Mucosa of gallbladder (tissue), 1 donor: Measurements from ENCODE around the gene ANTXR1. TPM values are rescaled to one million over a fixed set of nuclear protein-coding genes. Genes with fewer than 3 reads are reported as not detected.

Experiments
- DNase-seq: peaks from one replicate; pipeline ENCODE4 v3.0.0-alpha.2; 2020; ENCODE audit warnings: low spot score
- total RNA-seq: library from RNA; stranded (reverse); gene quantifications from one replicate; pipeline ENCODE4 v1.2.1, GENCODE V29; 2021
- donor health status: DM: no; HTN: no; CAD: no.

The ANTXR1 gene
- total RNA-seq, 1 donor from 2014 or later: 142 TPM

- no peak for DNase-seq
Measured at GRCh38 chr2:69007169-69007568, 5.8 kb upstream of the ANTXR1 start.

- no peak for DNase-seq
Measured at GRCh38 chr2:69007603-69008002, 5.4 kb upstream of the ANTXR1 start.

DNA sequence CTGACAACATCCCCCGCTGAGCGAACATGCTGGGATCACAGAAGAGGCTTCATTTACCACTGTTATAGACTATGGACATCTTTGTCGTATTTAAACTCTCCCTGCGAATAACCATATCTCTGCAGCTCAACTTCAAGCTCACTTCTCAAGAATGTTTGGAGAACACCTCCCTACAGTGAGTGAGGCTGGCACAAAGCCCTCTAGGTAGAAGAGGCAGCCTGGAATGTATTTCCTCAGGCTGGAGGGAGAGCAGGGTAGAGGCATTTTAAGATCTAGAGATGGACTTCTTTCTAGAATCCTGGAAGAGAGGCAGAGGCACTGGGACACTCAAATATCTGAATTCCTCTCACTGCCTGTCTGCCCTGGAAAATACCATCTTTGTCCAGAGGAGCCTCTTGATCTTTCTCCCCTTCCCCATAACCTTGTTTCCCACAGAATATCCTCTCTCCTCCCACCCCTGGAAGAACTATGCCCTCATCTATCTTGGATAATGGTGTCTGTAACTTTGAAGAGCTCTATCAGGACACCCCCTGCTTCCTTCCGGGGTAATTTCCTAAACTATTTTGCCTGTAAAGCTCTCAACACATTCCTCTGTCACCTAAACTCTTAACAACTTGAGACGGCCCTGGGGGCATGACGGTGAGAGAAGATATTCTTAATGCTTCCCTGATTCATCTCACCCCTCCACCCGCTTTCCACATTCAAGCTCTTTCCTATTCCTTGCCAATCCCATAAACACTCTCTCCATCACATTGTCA lies 2.4 kb upstream of the ANTXR1 start:
- DNase-seq: no peak

DNA sequence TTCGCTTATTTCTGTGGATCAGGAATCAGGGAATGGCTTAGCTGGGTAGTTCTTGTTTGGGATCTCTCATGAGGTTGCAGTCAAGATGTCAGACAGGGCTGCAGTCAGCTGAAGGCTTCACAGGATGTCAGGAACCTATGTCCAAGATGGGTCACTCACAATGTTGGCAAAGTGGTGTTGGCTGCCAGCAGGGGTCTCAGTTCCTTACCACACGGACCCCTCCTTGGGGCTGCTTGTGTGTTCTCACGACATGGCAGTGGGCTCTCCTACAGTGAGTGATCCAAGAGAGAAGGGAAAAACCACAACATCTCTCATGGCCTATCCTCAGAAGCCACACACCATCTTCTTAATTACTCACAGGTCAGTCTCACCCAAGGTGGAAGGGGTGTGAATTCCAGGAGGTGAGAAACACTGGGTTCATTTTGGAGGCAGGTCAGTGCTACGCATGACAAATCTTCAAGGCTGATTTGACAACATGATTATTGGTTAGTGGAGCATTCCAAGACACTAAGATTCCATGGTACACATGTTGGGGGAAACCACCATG lies 1.3 kb upstream of the ANTXR1 start:
- no peak for DNase-seq

DNA sequence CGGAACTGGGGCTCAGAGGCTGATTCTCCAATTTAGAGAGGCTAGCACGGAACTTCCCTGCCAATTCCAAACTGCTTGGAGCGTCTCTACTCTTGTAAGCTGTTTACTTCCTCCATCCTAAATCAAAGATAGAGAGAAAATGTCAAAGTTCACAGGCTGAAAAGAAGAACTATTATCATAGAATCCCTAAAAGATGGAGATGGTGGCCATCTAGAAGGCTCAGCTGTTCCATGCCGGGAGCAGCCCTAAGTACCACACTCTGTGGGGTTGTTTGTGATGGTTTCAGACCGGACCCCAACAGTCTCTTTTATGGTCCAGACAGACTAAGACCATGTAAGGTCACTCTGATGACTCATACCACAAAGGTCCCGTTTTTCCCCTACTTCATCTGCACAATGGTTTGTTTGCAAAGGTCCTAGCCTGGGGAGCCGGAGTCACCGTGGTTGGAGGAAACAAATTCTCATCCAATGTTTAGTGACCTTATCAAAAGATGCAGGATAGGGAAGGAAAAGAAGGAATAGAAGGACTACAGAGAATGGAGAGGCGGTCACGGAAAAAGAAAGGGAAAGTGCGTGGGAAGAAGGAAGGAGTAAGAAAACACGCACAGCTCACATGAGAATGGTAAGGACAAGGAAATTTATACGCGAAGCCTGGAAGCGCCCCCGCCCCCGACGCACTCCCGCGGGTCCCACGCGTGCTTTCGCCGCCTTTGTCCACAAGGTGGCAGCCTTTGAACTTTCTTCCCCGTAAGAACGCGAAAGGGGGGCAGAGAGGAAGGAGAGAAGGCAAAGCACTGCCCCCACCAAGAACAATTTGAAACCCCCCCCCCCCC lies 453 bp upstream of the ANTXR1 start:
- DNase-seq: peak; percentile 63

DNA sequence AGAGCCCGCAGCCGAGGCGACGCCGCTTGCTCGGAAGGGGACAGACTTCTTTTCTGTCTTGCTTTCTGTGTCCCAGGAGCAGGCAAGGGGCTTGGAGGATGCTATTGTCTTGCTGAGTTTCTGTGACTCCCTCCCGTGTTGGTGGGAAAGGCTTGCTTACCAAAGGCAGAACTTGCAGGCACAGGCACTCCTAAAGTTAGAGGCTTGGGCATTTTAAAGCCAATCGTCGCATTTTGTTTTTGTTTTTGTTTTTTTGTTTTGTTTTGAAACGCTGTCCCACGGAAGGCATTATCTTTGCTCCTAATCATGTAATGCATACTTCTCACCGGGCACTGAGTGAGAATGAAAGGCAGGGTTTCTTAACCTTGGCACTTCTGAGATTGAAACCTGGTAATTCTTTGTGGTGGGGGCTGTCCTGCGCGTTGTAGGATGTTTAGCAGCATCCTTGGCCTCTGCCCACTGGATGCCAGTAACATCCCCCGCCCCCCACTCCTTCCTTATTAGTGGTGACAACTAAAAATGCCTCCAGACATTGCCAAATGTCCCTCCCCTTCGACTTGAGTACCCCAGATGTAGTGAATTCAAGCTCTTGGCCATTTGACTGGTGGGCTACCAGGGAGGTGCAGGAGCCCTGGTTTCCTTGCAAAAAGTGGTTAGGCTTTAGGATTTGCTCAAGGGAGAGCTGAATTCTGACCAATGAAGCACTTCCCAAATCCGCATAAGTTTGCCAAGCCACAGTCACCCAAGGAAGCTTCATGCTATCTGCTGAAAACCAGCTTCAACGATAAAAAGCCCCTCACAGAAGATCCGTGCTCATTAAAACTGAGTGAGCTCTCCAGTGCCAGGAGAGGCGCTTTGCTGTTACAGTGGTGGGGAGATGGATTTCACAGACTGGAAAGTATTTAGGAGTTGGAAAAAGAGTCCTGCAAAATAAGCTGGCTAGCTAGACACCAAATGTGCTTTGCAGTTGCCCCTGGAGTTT lies 1.2 kb downstream of the ANTXR1 start:
- peak; percentile 16 for DNase-seq

DNA sequence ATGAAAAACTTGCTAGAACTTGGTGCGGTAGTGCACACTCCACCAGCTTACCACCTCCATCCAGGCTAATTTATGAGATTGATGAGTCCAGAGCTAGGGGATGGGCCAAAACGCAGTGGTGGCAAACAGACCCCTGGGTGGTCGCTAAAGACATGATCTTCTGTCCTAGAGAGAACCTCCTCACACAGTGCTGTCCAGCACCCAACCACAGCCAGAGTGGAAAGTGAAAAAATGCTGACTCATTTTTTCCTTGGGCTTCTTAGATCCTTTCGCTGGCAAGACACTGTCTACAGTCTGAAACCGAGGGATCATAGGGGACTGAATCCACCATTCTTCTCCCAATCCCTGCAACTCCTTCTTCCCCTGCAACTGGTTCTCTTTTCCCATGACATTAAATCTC lies 4.1 kb downstream of the ANTXR1 start:
- DNase-seq: no peak

- DNase-seq: no peak
Measured at GRCh38 chr2:69017835-69018234, 4.9 kb downstream of the ANTXR1 start.

GRCh38 chr2:69018678-69019095 lies 5.7 kb downstream of the ANTXR1 start:
- no peak for DNase-seq

- no peak for DNase-seq
Measured at GRCh38 chr2:69020496-69021426, 7.8 kb downstream of the ANTXR1 start.

- no peak for DNase-seq
Measured at GRCh38 chr2:69021727-69022126, 8.7 kb downstream of the ANTXR1 start.

DNA sequence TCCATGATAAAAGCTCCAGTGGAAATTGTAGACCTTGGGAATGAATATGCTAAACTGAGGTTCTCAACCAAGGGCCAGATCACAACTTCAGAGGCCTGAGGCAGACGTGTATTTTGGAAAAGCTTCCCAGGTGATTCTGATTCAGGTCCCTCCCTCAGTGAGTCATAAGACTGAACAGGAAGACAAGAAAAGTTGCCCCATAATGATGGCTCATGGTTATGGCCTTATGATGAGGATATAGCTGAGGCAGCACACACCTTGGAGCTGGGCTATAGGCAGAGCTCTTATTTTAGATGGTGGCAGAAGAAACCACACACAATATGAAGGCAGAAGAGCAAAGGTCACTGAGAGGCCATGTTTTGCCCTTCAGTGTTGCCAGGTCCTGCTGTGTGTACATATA lies 9.6 kb downstream of the ANTXR1 start:
- no peak for DNase-seq

GRCh38 chr2:69023236-69023635 lies 10.3 kb downstream of the ANTXR1 start:
- no peak for DNase-seq

- DNase-seq: peak; percentile 60
Measured at GRCh38 chr2:69026026-69026425, 13.0 kb downstream of the ANTXR1 start.

GRCh38 chr2:69026691-69027459 lies 13.9 kb downstream of the ANTXR1 start:
- no peak for DNase-seq

- no peak for DNase-seq
Measured at GRCh38 chr2:69030800-69031428, 17.9 kb downstream of the ANTXR1 start.

GRCh38 chr2:69031466-69031865 lies 18.5 kb downstream of the ANTXR1 start:
- DNase-seq: no peak

GRCh38 chr2:69032336-69032735 lies 19.4 kb downstream of the ANTXR1 start:
- DNase-seq: no peak

GRCh38 chr2:69033461-69034095 lies 20.6 kb downstream of the ANTXR1 start:
- DNase-seq: no peak
